Thyroid gland (tissue), 4 donors: ENCODE results near the gene CTBP1. TPM values are rescaled to one million over a fixed set of nuclear protein-coding genes. Genes with fewer than 3 reads are reported as not detected.
"Not testable (repeated sequence)": the region's sequence is repeated elsewhere in the genome, so short reads cannot be mapped to it uniquely, and the experiment has no call there.

Experiments used
- DNase-seq, 2 donors: peaks; one replicate each; pipeline ENCODE4 v3.0.0-alpha.2; 2019
- H3K27ac ChIP-seq, 3 donors: fragments of 200-600 bp; sonication (generic); 1 replicate in 2 of 3; 2 replicates in 1 of 3; pipeline ENCODE4 v1.5.1; 2016 to 2019; ENCODE audit warnings: mild to moderate bottlenecking in 1 of 3, moderate library complexity in 1 of 3
- H3K27me3 ChIP-seq: fragments of 200-600 bp; sonication (generic); one replicate; pipeline ENCODE4 v1.5.1; 2019
- H3K36me3 ChIP-seq, 2 donors: fragments of 200-600 bp; sonication (generic); one replicate each; pipeline ENCODE4 v1.5.1; 2016 to 2019
- H3K4me1 ChIP-seq, 2 donors: fragments of 200-600 bp; sonication (generic); one replicate each; pipeline ENCODE4 v1.5.1; 2017 to 2019
- H3K4me3 ChIP-seq, 3 donors: fragments of 200-600 bp; sonication (generic); replicated peaks in 1 of 3; 1 replicate in 2 of 3; 2 replicates in 1 of 3; pipeline ENCODE4 v1.5.1; 2016; ENCODE audit warnings: mild to moderate bottlenecking in 1 of 3
- H3K9me3 ChIP-seq: fragments of 200-600 bp; sonication (generic); one replicate; pipeline ENCODE4 v1.5.1; 2017
- POLR2A ChIP-seq, 2 donors: fragments of 450-650 bp; IDR thresholded peaks; one replicate each; pipeline ENCODE4 v1.6.1; 2017; ENCODE audit warnings: antibody characterized with exemption in 2 of 2, mild to moderate bottlenecking in 2 of 2, moderate library complexity in 1 of 2
- WGBS, 2 donors: methylation state at CpG; one replicate each; pipeline ENCODE4 v1.1.5; 2017; 5-methylcytosine and 5-hydroxymethylcytosine counted together
- intact Hi-C: fragments of 100-400 bp; cut with DNase I; formaldehyde crosslinking; loops from one replicate; pipeline ENCODE4 v1.15.1; 2023
- total RNA-seq, 4 donors: library from RNA; depleted of rRNA; stranded (reverse); fragments of >200 nt; gene quantifications; one replicate each; pipeline ENCODE4 v1.2.3, GENCODE V29; 2016
- TF ChIP-seq, protein P1 (sequence below), 6 experiments: fragments of 200-600 bp in 3 of 6; fragments of 450-650 bp in 3 of 6; sonication (generic) in 3 of 6; IDR thresholded peaks; one replicate each; pipeline ENCODE4 v1.5.1; 2016 to 2019; ENCODE audit warnings: antibody characterized with exemption in 6 of 6, mild to moderate bottlenecking in 2 of 6, inconsistent platforms in 1 of 6, moderate library complexity in 1 of 6

The CTBP1 gene
- total RNA-seq, 4 donors from 2014 or later, result 102 to 226 (median 177) TPM

DNA sequence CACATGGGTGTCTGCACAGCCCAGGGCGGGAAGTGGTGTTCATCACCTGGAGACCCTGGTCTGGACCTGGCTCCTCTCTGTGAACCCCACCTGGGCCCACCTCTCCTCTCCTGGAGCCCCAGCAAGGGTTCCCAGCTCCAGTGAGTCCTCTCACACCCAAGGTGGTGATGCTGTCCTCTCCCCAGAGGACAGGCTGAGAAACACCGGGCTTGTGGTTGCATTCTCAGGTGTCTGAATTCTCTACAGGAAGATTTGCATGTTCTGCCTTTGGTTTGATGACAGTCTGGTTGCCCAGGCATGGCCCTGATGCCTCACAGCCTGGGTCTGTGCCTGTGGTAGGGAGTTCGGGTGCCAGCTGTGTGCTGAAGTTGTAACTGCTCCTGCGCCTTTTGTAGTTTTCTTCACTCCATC, 44.6 kb upstream of the CTBP1 start:
- peaks cover 32 to 45% of the 10 kb centered on the region in 2 donors for H3K4me1 ChIP-seq
- H3K36me3 ChIP-seq, result peaks cover 0 to 6% of the 10 kb centered on the region in 2 donors
- H3K27me3 ChIP-seq, result no peaks in the 10 kb centered on the region
- WGBS, 2 donors, result 92 to 98% methylated on average over 3 to 4 of the region's 4 CpGs
- intact Hi-C loops, result no loop called here
- peak overlapping the region in 2 of 3 donors; percentile 4 to 7 for H3K27ac ChIP-seq
- no peaks in the 10 kb centered on the region for H3K9me3 ChIP-seq
- no peak for TF ChIP-seq POLR2A (IDR thresholded peaks at IDR 0.05)
- TF ChIP-seq, protein P1, sequence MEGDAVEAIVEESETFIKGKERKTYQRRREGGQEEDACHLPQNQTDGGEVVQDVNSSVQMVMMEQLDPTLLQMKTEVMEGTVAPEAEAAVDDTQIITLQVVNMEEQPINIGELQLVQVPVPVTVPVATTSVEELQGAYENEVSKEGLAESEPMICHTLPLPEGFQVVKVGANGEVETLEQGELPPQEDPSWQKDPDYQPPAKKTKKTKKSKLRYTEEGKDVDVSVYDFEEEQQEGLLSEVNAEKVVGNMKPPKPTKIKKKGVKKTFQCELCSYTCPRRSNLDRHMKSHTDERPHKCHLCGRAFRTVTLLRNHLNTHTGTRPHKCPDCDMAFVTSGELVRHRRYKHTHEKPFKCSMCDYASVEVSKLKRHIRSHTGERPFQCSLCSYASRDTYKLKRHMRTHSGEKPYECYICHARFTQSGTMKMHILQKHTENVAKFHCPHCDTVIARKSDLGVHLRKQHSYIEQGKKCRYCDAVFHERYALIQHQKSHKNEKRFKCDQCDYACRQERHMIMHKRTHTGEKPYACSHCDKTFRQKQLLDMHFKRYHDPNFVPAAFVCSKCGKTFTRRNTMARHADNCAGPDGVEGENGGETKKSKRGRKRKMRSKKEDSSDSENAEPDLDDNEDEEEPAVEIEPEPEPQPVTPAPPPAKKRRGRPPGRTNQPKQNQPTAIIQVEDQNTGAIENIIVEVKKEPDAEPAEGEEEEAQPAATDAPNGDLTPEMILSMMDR (IDR thresholded peaks at IDR 0.05), result no peak
- H3K4me3 ChIP-seq, result no peak overlapping the region
- DNase-seq, result no peak

DNA sequence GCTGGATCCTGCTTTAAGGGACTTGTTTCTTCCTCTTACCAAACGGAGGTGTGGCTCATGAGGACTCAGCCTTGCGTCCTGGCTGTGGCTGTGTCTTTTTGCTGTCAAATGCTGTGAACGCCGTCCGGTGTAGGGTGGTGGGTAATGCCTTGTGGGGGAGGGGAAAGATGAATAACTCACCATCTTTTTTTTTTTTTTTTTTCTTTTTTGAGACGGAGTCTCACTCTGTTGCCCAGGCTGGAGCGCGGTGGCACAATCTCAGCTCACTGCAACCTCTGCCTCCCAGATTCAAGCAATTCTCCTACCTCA, 43.7 kb upstream of the CTBP1 start:
- H3K27me3 ChIP-seq, intact Hi-C loops, H3K36me3 ChIP-seq, H3K9me3 ChIP-seq, DNase-seq, H3K4me3 ChIP-seq, H3K27ac ChIP-seq: not testable (repeated sequence)
- H3K4me1 ChIP-seq, result peaks cover 32 to 45% of the 10 kb centered on the region in 2 donors
- 90 to 95% methylated on average over 8 of the region's 8 CpGs for WGBS, 2 donors

DNA sequence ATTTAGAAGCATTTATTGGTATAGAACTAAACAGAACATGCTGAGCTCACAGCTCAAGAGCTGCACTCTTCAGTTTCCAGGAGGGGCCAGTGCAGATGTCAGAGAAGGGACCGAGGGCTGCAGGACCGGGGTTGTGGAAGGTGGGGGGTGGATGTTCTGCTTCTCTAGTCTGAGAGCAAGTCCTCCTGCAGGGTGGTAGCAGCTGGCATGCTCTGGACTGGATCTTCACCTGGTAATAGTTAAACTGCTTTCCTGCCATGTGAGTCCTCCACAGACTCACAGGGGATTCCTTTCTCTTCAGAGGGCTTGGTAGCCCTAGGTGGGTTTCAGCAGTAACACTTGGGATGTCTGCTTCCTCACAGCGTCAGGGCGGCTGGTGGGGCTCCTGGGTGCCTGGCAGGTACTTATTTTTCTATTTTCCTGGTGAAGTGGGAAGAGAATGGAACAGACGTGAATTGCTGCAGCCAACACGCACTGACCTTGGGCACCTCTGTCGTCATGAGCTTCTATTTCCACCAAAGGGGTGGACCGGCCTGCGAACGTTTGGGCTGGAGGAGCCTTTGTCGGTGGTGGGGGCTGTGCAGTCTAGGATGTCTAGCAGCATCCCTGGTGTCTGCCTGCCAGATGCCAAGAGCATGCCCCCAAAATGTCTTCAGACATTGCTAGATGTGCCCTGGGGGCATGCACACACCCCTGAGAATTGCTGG, 43.2 kb upstream of the CTBP1 start:
- Histone ChIP-seq H3K4me1 (peaks cover 32 to 45% of the 10 kb centered on the region in 2 donors), H3K27ac (no peak overlapping the region)

DNA sequence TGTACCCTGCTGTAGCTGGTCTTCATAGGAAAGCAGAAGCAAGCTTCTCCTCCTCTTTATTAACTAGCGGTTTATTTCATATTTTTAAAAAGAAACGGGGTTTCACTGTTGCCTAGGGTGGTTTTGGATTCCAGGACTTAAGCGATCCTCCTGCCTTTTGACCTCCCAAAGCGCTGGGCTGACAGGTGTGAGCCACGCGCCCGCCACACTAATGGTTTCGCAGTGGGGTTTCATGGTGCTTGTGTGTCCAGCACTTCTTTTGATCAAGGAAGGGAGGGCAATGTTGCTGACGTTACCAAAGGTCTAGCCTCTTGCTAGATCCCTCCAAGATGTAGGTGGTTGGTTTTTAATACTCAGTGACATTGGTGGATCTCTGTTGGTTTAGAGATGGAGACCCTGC, 42.2 kb upstream of the CTBP1 start:
- no peak for DNase-seq
- peaks cover 32 to 45% of the 10 kb centered on the region in 2 donors for H3K4me1 ChIP-seq
- H3K9me3 ChIP-seq, result no peaks in the 10 kb centered on the region

More for the DNA sequence above, 43.2 kb upstream of the CTBP1 start:
- H3K9me3 ChIP-seq, result no peaks in the 10 kb centered on the region
- H3K4me3 ChIP-seq, result no peak overlapping the region
- DNase-seq, result no peak
- no peaks in the 10 kb centered on the region for H3K27me3 ChIP-seq
- intact Hi-C loops, result no loop called here
- peaks cover 0 to 6% of the 10 kb centered on the region in 2 donors for H3K36me3 ChIP-seq
- WGBS, 2 donors, result 73 to 82% methylated on average over 10 of the region's 11 CpGs
- TF ChIP-seq POLR2A (IDR thresholded peaks at IDR 0.05), result no peak

DNA sequence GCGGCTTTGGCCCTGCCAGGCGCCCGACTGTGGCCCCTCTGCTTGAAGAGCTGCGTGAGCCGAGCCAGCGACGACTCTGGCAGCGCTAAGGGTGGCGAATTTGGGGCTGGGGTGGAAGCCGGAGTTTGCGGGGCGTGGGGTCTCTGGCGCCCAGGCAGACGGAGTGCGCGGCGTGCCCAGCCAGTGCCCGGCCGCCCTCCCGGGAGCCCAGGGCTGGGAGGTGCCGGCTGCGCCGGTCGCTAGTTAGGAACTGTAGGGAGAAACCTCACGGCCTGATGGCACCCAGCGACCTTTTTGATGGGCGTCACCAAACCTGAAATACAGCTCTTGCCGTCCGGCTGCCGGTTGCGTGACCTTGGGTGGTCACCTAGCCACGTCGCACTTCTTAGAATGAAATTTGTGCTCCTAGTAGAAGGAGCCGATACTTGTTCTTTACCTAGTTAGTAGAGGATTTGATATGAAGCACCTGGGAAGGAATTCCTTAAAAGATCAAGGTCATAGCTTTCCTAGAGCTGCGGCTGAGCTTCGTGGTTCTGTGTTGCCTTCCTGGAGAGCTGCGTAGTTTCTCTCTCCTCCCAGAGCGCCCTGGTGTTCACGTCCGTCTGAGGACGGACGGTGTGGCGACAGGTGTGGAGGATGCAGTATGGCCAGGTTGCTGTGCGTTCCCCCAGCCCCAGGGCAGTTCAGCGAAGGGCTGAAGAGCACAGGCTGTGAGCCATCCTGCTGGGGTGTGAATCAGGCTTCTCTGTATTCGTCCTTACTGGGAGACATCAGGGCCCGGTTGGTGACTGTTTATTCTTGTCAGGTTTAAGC, 41.4 kb upstream of the CTBP1 start:
- H3K27ac ChIP-seq, result peak overlapping the region; percentile 38 to 70 (median 68)
- H3K9me3 ChIP-seq, result no peaks in the 10 kb centered on the region
- intact Hi-C loops, result no loop called here
- no peaks in the 10 kb centered on the region for H3K36me3 ChIP-seq
- H3K27me3 ChIP-seq, result no peaks in the 10 kb centered on the region
- H3K4me3 ChIP-seq, result peak overlapping the region; percentile 27 to 89 (median 82)
- WGBS, 2 donors, result 1 to 2% methylated on average over 22 to 23 of the region's 47 CpGs
- DNase-seq, result peak; percentile 50
- peaks cover 32 to 42% of the 10 kb centered on the region in 2 donors for H3K4me1 ChIP-seq
- TF ChIP-seq, protein P1 (IDR thresholded peaks at IDR 0.05), result no peak
- no peak for TF ChIP-seq POLR2A (IDR thresholded peaks at IDR 0.05)

More for the DNA sequence above, 42.2 kb upstream of the CTBP1 start:
- Histone ChIP-seq H3K36me3 (no peaks in the 10 kb centered on the region), H3K4me3 (peak overlapping the region in 2 of 3 donors; percentile 82 to 89), H3K27ac (peak overlapping the region in 1 of 3 donors; percentile 68), H3K27me3 (no peaks in the 10 kb centered on the region)
- intact Hi-C loops, result no loop called here
- TF ChIP-seq, protein P1 (IDR thresholded peaks at IDR 0.05), result no peak
- TF ChIP-seq POLR2A (IDR thresholded peaks at IDR 0.05), result no peak
- 67 to 70% methylated on average over 9 of the region's 9 CpGs for whole genome bisulfite sequencing, 2 donors
